Measurements from ENCODE around the gene LMO1. TPM values are rescaled to one million over a fixed set of nuclear protein-coding genes. Genes with fewer than 3 reads are reported as not detected.
A peak's percentile ranks its signal among the peaks of the same experiment; 100 is the strongest.

The LMO1 gene
- total RNA-seq, 2 experiments from 2014 or later = not detected

DNA sequence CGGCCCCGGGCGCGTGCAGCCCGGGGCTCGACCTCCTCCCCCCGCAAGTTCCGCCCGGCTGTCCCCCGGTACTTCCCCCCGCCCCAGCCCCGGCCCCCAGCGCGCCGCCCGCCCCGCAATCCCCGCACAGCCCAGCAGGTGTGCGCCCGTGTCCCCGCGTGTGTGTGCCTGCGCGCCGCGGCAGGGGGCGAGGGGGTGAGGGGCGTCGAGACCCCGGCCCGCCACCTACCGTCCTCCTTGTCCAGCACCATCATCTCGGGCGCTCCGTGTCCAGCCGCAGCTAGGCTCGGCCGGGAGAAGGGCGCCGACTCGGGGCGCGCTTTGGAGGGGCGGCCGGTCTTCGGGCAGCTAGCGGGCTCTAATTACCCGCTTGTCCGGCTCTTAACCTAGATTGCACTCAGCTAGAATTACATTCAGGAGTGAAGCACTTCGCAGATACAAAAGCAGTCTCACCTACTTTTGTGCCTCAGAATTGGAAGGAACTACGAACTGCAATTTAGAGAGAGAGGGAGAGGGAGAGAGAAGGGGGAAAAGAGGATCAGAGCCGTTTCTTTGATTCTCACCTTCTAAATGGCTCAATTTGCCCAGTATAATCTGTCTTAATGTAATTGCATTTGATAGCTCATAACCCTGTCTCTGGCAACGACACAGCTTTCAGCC is 439 bp downstream of the LMO1 start:
- POLR2A ChIA-PET = interaction anchor here (0.8 kb wide), 1 partner anchor 16 kb away, joined by 3 read pairs; no protein-coding TSS in a partner anchor
- peak overlapping the region; percentile 14 for H3K4me3 ChIP-seq (ENCODE audit: low read length)
- intact Hi-C loops (cut with DNase I, micrococcal nuclease) = loop anchor here in 1 of 2 experiments (1.0 to 5.0 kb wide), 2 partner anchors 38 to 256 kb away; no protein-coding TSS in a partner anchor

DNA sequence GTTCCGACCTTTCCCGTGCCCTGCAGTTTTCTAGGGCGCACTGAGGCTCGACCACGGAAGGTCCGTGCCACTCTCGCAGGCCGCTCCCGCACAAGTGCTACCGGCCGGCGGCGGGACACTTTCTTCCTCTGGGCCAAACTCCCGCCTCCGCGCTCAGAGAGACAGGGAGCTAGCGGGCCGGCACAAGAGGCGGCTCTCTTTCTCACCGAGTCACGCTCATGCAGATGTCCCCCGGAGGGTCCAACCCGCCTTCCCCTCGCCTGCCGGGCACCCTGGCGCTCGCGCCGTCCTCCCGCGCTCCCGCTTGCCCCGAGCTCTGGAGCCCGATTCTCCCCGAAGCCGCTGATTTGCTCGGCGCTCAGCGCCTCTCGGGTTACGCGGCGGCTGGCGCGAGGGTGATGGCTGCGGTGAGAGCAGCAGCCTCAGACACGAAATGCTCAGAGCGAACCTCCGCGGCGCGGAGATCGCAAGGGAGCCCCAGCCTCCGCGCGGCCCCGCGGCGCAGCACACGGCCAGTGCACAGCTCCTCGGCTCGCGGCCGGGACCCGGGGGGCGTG is 1.0 kb downstream of the LMO1 start:
- ATAC-seq (ENCODE audit: poor library complexity) (peak; percentile 50), DNase-seq (peak in 2 of 14 experiments; percentile 44 to 46)
- Mint-ChIP-seq H3K4me1 (ENCODE audit: low read depth) (peaks cover 11% of the 10 kb centered on the region), H3K9me3 (no peaks in the 10 kb centered on the region), H3K27ac (no peak overlapping the region), H3K27me3 (peaks cover 89% of the 10 kb centered on the region), H3K36me3 (ENCODE audit: low read depth) (no peaks in the 10 kb centered on the region), H3K4me3 (peak overlapping the region; percentile 48)
- peaks cover 0 to 10% of the 10 kb centered on the region in 2 experiments for H3K9me3 ChIP-seq (ENCODE audit: control insufficient read depth in 1 of 2, insufficient read depth in 1 of 2, low read length in 2 of 2)
- peaks cover 20% of the 10 kb centered on the region for H3K4me1 ChIP-seq (ENCODE audit: insufficient read depth, low read length)
- H3K36me3 ChIP-seq (ENCODE audit: insufficient read depth, low read length) = no peaks in the 10 kb centered on the region
- intact Hi-C loops (cut with DNase I, micrococcal nuclease) = loop anchor here in 1 of 2 experiments (1.0 to 5.0 kb wide), 2 partner anchors 37 to 255 kb away; no protein-coding TSS in a partner anchor
- H3K4me3 ChIP-seq (ENCODE audit: low read length) = peak overlapping the region; percentile 24
- ChIA-PET POLR2A (interaction anchor here (0.8 kb wide), 1 partner anchor 16 kb away, joined by 3 read pairs; no protein-coding TSS in a partner anchor), CTCF (no interaction called here)
- TF ChIP-seq, protein P1, sequence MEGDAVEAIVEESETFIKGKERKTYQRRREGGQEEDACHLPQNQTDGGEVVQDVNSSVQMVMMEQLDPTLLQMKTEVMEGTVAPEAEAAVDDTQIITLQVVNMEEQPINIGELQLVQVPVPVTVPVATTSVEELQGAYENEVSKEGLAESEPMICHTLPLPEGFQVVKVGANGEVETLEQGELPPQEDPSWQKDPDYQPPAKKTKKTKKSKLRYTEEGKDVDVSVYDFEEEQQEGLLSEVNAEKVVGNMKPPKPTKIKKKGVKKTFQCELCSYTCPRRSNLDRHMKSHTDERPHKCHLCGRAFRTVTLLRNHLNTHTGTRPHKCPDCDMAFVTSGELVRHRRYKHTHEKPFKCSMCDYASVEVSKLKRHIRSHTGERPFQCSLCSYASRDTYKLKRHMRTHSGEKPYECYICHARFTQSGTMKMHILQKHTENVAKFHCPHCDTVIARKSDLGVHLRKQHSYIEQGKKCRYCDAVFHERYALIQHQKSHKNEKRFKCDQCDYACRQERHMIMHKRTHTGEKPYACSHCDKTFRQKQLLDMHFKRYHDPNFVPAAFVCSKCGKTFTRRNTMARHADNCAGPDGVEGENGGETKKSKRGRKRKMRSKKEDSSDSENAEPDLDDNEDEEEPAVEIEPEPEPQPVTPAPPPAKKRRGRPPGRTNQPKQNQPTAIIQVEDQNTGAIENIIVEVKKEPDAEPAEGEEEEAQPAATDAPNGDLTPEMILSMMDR (IDR thresholded peaks at IDR 0.05) = no peak
- H3K27ac ChIP-seq (ENCODE audit: low read depth in 1 of 2, low read length in 2 of 2) = no peak overlapping the region
- peaks cover 56 to 71% of the 10 kb centered on the region in 2 experiments for H3K27me3 ChIP-seq (ENCODE audit: control insufficient read depth in 1 of 2, insufficient read depth in 2 of 2, low read length in 2 of 2)

More for the DNA sequence above, 439 bp downstream of the LMO1 start:
- H3K9me3 ChIP-seq (ENCODE audit: control insufficient read depth in 1 of 2, insufficient read depth in 1 of 2, low read length in 2 of 2) = peaks cover 0 to 10% of the 10 kb centered on the region in 2 experiments
- H3K27me3 Mint-ChIP-seq = peaks cover 83% of the 10 kb centered on the region
- no peak for DNase-seq
- TF ChIP-seq, protein P1 (IDR thresholded peaks at IDR 0.05) = no peak
- no peaks in the 10 kb centered on the region for H3K36me3 Mint-ChIP-seq (ENCODE audit: low read depth)
- peak overlapping the region; percentile 84 for H3K4me3 Mint-ChIP-seq
- H3K36me3 ChIP-seq (ENCODE audit: insufficient read depth, low read length) = no peaks in the 10 kb centered on the region
- CTCF ChIA-PET = interaction anchor here (0.8 to 1.5 kb wide), 5 partner anchors 7 to 304 kb away, joined by 3 read pairs; no protein-coding TSS in a partner anchor
- peak; percentile 29 for ATAC-seq (ENCODE audit: poor library complexity)
- H3K4me1 ChIP-seq (ENCODE audit: insufficient read depth, low read length) = peaks cover 23% of the 10 kb centered on the region
- H3K27me3 ChIP-seq (ENCODE audit: control insufficient read depth in 1 of 2, insufficient read depth in 2 of 2, low read length in 2 of 2) = peaks cover 60 to 74% of the 10 kb centered on the region in 2 experiments
- no peak overlapping the region for H3K27ac Mint-ChIP-seq
- H3K27ac ChIP-seq (ENCODE audit: low read depth in 1 of 2, low read length in 2 of 2) = no peak overlapping the region
- no peaks in the 10 kb centered on the region for H3K9me3 Mint-ChIP-seq
- peaks cover 11% of the 10 kb centered on the region for H3K4me1 Mint-ChIP-seq (ENCODE audit: low read depth)

DNA sequence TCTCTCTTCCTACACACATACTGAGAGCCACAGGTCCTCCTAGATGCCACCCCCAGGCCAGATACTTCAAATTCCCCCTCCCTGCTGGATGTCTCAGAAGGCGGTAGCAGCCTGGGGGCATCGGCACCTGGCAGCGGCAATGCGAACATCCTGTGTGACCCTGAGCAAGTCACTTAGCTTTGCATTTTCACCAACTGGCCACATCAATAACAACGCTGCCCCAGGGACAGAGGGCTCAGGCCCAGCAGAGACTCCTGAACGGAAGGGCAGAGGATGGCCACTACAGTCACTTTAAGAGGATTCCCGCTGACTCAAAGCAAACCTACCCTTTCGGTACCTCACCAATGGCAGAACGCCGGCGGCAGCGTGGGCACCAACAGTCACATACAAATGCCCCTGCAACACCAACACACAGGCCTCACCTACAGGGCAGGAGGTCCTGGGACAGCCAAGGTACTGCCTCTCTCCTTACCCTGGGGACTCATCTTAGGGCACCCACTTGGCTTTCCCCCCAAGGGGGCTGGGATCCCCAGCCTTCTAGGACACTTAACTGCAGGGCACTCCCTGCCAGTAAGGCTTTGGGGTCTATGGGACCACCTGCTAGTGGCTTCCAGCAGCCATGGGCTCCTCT is 1.6 kb downstream of the LMO1 start:
- ChIA-PET POLR2A (no interaction called here), CTCF (no interaction called here)
- Histone ChIP-seq H3K27me3 (ENCODE audit: control insufficient read depth in 1 of 2, insufficient read depth in 2 of 2, low read length in 2 of 2) (peaks cover 50 to 65% of the 10 kb centered on the region in 2 experiments), H3K36me3 (ENCODE audit: insufficient read depth, low read length) (no peaks in the 10 kb centered on the region), H3K4me1 (ENCODE audit: insufficient read depth, low read length) (peaks cover 18% of the 10 kb centered on the region), H3K27ac (ENCODE audit: low read depth in 1 of 2, low read length in 2 of 2) (no peak overlapping the region), H3K9me3 (ENCODE audit: control insufficient read depth in 1 of 2, insufficient read depth in 1 of 2, low read length in 2 of 2) (peaks cover 0 to 10% of the 10 kb centered on the region in 2 experiments), H3K4me3 (ENCODE audit: low read length) (no peak overlapping the region)
- peak overlapping the region; percentile 25 for H3K4me3 Mint-ChIP-seq
- ATAC-seq (ENCODE audit: poor library complexity) (no peak), DNase-seq (peak in 1 of 14 experiments; percentile 20)
- no peak overlapping the region for H3K27ac Mint-ChIP-seq
- H3K9me3 Mint-ChIP-seq = no peaks in the 10 kb centered on the region
- intact Hi-C loops (cut with DNase I, micrococcal nuclease) = loop anchor here in 1 of 2 experiments (5.0 kb wide), 1 partner anchor 255 kb away; no protein-coding TSS in a partner anchor
- H3K4me1 Mint-ChIP-seq (ENCODE audit: low read depth) = peaks cover 11% of the 10 kb centered on the region
- H3K27me3 Mint-ChIP-seq = peaks cover 85% of the 10 kb centered on the region
- TF ChIP-seq, protein P1 (IDR thresholded peaks at IDR 0.05) = no peak
- no peaks in the 10 kb centered on the region for H3K36me3 Mint-ChIP-seq (ENCODE audit: low read depth)
